Adipose tissue (tissue), 3 donors: ENCODE results near the gene SLC6A7. TPM values are rescaled to one million over a fixed set of nuclear protein-coding genes. Genes with fewer than 3 reads are reported as not detected.

ENCODE experiments used
- polyA plus RNA-seq, 3 donors: library from polyadenylated mRNA; stranded (reverse); fragments of 200-250 nt; gene quantifications; one replicate each; pipeline ENCODE4 v1.2.3, GENCODE V29; 2013
- donor health status: healthy with polysubstance abuse.
- donor health status: Bipolar disorder and iron deficiency.
- donor health status: healthy.

SLC6A7 gene
- polyA plus RNA-seq, 3 donors, result not detected

Other genes starting within 250 kb of the SLC6A7 start
- gene PDE6A, start 245.3 kb upstream of the SLC6A7 start, polyA plus RNA-seq, result under 1 TPM in 1 of 3 donors, not detected in 2; 0.01 TPM
- gene SLC26A2, start 229.3 kb upstream of the SLC6A7 start, polyA plus RNA-seq, result 1 to 10 TPM; 1.8 to 2.9 (median 2.1) TPM
- 1 to 10 TPM; 1.8 to 3.3 (median 1.9) TPM for gene TIGD6, start 189.4 kb upstream of the SLC6A7 start, polyA plus RNA-seq
- 10 to 100 TPM in 2 of 3 donors, 1 to 10 TPM in 1; 7.7 to 16.3 (median 15.2) TPM for gene HMGXB3, start 189.3 kb upstream of the SLC6A7 start, polyA plus RNA-seq
- gene CSF1R, start 103.5 kb upstream of the SLC6A7 start, polyA plus RNA-seq, result 10 to 100 TPM in 2 of 3 donors, 1 to 10 TPM in 1; 2.9 to 17.0 (median 13.7) TPM
- 100 to 1,000 TPM in 1 of 3 donors, 10 to 100 TPM in 2; 13.7 to 102 (median 70.7) TPM for gene PDGFRB, start 34.2 kb upstream of the SLC6A7 start, polyA plus RNA-seq
- gene CDX1, start 23.3 kb upstream of the SLC6A7 start, polyA plus RNA-seq, result under 1 TPM in 2 of 3 donors, not detected in 1; 0.12 to 0.34 TPM
- under 1 TPM in 2 of 3 donors, not detected in 1; 0.06 to 0.07 TPM for gene CAMK2A, start 99.7 kb downstream of the SLC6A7 start, polyA plus RNA-seq
- gene ARSI, start 112.8 kb downstream of the SLC6A7 start, polyA plus RNA-seq, result 1 to 10 TPM in 1 of 3 donors, under 1 TPM in 2; 0.10 to 1.1 (median 0.98) TPM
- 10 to 100 TPM in 2 of 3 donors, 1 to 10 TPM in 1; 8.9 to 14.2 (median 13.6) TPM for gene TCOF1, start 167.6 kb downstream of the SLC6A7 start, polyA plus RNA-seq
- 100 to 1,000 TPM; 118 to 518 (median 210) TPM for gene CD74, start 222.8 kb downstream of the SLC6A7 start, polyA plus RNA-seq